ENCODE data around the gene NACA2.

The NACA2 gene

GRCh38 chr17:61542027-61542426 lies 49.0 kb downstream of the NACA2 start:
- Histone ChIP-seq H3K36me3 (ENCODE audit: control insufficient read depth, low read depth, low read length) (no peaks in the 10 kb centered on the region), H3K9ac (ENCODE audit: low read length) (no peak overlapping the region), H3K27ac (ENCODE audit: low read length) (no peak overlapping the region), H3K27me3 (ENCODE audit: control insufficient read depth, insufficient read depth, low read length) (no peaks in the 10 kb centered on the region), H3K9me3 (ENCODE audit: control insufficient read depth, low read depth, low read length) (no peaks in the 10 kb centered on the region), H3K4me3 (ENCODE audit: low read length) (no peak overlapping the region), H3K4me1 (ENCODE audit: control insufficient read depth, low read depth, low read length) (no peaks in the 10 kb centered on the region)

GRCh38 chr17:61540874-61541273 lies 50.1 kb downstream of the NACA2 start:
- no peaks in the 10 kb centered on the region for H3K9me3 ChIP-seq (ENCODE audit: control insufficient read depth, low read depth, low read length)
- H3K36me3 ChIP-seq (ENCODE audit: control insufficient read depth, low read depth, low read length): no peaks in the 10 kb centered on the region
- no peak overlapping the region for H3K4me3 ChIP-seq (ENCODE audit: low read length)
- H3K9ac ChIP-seq (ENCODE audit: low read length): no peak overlapping the region
- no peaks in the 10 kb centered on the region for H3K4me1 ChIP-seq (ENCODE audit: control insufficient read depth, low read depth, low read length)
- no peak overlapping the region for H3K27ac ChIP-seq (ENCODE audit: low read length)
- H3K27me3 ChIP-seq (ENCODE audit: control insufficient read depth, insufficient read depth, low read length): no peaks in the 10 kb centered on the region

Measured in iPS-18a (cell line).